Panc1 (cell line): ENCODE measurements around the gene TMEM129. TPM values are rescaled to one million over a fixed set of nuclear protein-coding genes. Genes with fewer than 3 reads are reported as not detected.

Experiments used
- ATAC-seq: fragments of 200-7000 bp; cut with Tn5 transposase; 2 replicates; pipeline ENCODE4 v1.9.1; 2020; ENCODE audit warnings: mild to moderate bottlenecking, moderate library complexity
- BruUV-seq: library from RNA; stranded (reverse); fragments of 400-500 nt; replicated peaks from 2 replicates; lab custom pipeline; 2021; lab: Mats Ljungman, UMichigan
- CTCF ChIA-PET: fragments of 300-600 bp; sonication (Branson Sonifier 250); formaldehyde crosslinking; loops from one replicate; lab custom pipeline; 2022; ENCODE audit warnings: antibody characterized with exemption; lab: Charles Lee
- POLR2A ChIA-PET: fragments of 300-600 bp; sonication (Branson Sonifier 250); formaldehyde crosslinking; loops from one replicate; lab custom pipeline; 2022; ENCODE audit warnings: antibody characterized with exemption; lab: Charles Lee
- DNase-seq: peaks from one replicate; pipeline ENCODE4 v3.0.0-alpha.2; 2010; ENCODE audit warnings: low read depth, low spot score
- H3K27ac ChIP-seq: 2 replicates; pipeline ENCODE4 v1.5.1; 2011; ENCODE audit warnings: mild to moderate bottlenecking, low read length, inconsistent platforms
- H3K27me3 ChIP-seq: fragments of 200-500 bp; sonication (Bioruptor generic); 2 replicates; pipeline ENCODE4 v1.6.0; 2014; ENCODE audit warnings: low read length, inconsistent platforms; ENCODE audit not compliant: control insufficient read depth, insufficient read depth
- H3K36me3 ChIP-seq: fragments of 200-500 bp; sonication (Bioruptor generic); 2 replicates; pipeline ENCODE4 v1.5.1; 2014; ENCODE audit warnings: inconsistent platforms, mild to moderate bottlenecking, low read length, moderate library complexity; ENCODE audit not compliant: control insufficient read depth, insufficient read depth
- H3K4me1 ChIP-seq: 2 replicates; pipeline ENCODE4 v1.5.1; 2011; ENCODE audit warnings: inconsistent platforms, mild to moderate bottlenecking, low read length, moderate library complexity; ENCODE audit not compliant: control insufficient read depth, insufficient read depth
- H3K4me3 ChIP-seq, 2 experiments: 2 replicates each; pipeline ENCODE4 v1.5.1; 2011 to 2012; ENCODE audit warnings: low read depth in 2 of 2, low read length in 2 of 2, mild to moderate bottlenecking in 2 of 2, inconsistent platforms in 1 of 2, moderate library complexity in 1 of 2
- H3K9me3 ChIP-seq: fragments of 200-500 bp; sonication (Bioruptor generic); 2 replicates; pipeline ENCODE4 v1.5.1; 2014; ENCODE audit warnings: low read depth, mild to moderate bottlenecking, inconsistent platforms, low read length, moderate library complexity; ENCODE audit not compliant: control insufficient read depth, insufficient read depth
- POLR2AphosphoS5 ChIP-seq: IDR thresholded peaks from 2 replicates; pipeline ENCODE4 v1.6.1; 2012; ENCODE audit warnings: mild to moderate bottlenecking, low read depth, low read length, moderate library complexity
- SIN3A ChIP-seq: IDR thresholded peaks from 2 replicates; pipeline ENCODE4 v1.6.1; 2012; ENCODE audit warnings: low read depth, mild to moderate bottlenecking, low read length, moderate library complexity, borderline replicate concordance; ENCODE audit not compliant: insufficient read depth
- TCF7L2 ChIP-seq: IDR thresholded peaks from 2 replicates; pipeline ENCODE4 v1.6.1; 2011; ENCODE audit warnings: mild to moderate bottlenecking, low read depth, low read length, inconsistent platforms
- in situ Hi-C: cut with HindIII; loops from 2 replicates; pipeline ENCODE4 v1.10.0; 2016; ENCODE audit warnings: low sequenced_read_pairs, low pct_unique_long_range_greater_than_20kb
- intact Hi-C: fragments of 100-400 bp; cut with micrococcal nuclease; formaldehyde crosslinking; loops from one replicate; pipeline ENCODE4 v1.10.0; 2022; ENCODE audit not compliant: unreplicated experiment
- total RNA-seq: library from RNA; stranded (reverse); gene quantifications from one replicate; pipeline ENCODE4 v1.2.1, GENCODE V29; 2021; ENCODE audit not compliant: unreplicated experiment
- TF ChIP-seq, protein P1 (sequence below), 2 experiments: IDR thresholded peaks; 2 replicates each; pipeline ENCODE4 v1.6.1; 2011 to 2012; ENCODE audit warnings: low read depth in 2 of 2, control low read depth in 1 of 2, low read length in 1 of 2, mild to moderate bottlenecking in 1 of 2, moderate library complexity in 1 of 2; ENCODE audit not compliant: insufficient read depth in 1 of 2
- TF ChIP-seq, protein P2 (sequence below): fragments of 450-650 bp; IDR thresholded peaks from 2 replicates; pipeline ENCODE4 v1.5.1; 2017; ENCODE audit warnings: mild to moderate bottlenecking

Gene TMEM129
- total RNA-seq, 1 experiment from 2014 or later: 32.6 TPM

DNA sequence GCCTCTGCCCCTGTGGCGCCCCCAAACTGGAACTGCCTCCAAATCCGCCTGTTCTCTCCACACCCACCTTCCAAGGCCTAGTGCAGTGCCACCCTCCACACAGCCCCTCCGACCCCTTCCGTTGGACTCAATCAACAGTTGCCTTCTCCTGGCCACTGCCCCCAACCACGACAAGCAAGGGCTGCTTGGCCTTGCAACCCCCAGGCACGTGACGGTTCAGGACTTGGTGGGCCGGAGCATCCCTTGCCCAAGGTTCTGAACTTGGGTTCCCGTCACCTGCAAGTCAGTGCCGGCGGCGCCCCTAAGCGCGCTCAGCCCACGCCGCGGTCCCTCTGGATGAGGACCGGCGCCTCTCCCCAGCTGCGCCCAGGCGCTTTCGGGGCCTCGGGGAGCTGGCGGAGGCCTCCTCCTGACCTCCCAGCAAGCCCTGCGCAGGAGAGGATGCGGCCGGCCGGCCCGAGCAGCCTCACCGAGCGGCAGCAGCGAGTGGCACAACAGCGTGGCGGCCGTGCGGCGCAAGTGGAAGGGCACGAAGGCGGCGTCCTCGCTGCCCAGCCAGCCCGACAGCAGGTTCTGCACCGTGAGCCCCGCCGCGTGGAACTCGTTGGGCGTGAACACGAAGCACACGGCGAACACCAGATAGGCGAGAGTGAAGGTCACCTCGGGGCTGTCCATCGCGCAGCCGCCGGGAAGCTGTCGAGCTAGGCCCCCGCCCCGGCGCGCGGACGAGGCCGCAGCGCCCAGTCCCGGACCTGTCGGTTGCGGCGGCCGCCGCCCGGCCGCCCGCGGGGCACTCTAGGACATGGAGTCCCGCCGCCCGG, 750 bp downstream of the TMEM129 start:
- no peaks in the 10 kb centered on the region for H3K9me3 ChIP-seq
- no peaks in the 10 kb centered on the region for H3K27me3 ChIP-seq
- POLR2A ChIA-PET: no interaction called here
- CTCF ChIA-PET: no interaction called here
- TF ChIP-seq, protein P1, sequence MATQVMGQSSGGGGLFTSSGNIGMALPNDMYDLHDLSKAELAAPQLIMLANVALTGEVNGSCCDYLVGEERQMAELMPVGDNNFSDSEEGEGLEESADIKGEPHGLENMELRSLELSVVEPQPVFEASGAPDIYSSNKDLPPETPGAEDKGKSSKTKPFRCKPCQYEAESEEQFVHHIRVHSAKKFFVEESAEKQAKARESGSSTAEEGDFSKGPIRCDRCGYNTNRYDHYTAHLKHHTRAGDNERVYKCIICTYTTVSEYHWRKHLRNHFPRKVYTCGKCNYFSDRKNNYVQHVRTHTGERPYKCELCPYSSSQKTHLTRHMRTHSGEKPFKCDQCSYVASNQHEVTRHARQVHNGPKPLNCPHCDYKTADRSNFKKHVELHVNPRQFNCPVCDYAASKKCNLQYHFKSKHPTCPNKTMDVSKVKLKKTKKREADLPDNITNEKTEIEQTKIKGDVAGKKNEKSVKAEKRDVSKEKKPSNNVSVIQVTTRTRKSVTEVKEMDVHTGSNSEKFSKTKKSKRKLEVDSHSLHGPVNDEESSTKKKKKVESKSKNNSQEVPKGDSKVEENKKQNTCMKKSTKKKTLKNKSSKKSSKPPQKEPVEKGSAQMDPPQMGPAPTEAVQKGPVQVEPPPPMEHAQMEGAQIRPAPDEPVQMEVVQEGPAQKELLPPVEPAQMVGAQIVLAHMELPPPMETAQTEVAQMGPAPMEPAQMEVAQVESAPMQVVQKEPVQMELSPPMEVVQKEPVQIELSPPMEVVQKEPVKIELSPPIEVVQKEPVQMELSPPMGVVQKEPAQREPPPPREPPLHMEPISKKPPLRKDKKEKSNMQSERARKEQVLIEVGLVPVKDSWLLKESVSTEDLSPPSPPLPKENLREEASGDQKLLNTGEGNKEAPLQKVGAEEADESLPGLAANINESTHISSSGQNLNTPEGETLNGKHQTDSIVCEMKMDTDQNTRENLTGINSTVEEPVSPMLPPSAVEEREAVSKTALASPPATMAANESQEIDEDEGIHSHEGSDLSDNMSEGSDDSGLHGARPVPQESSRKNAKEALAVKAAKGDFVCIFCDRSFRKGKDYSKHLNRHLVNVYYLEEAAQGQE (IDR thresholded peaks at IDR 0.05; ENCODE audit: insufficient read depth in 1 of 2, low read depth in 2 of 2, low read length in 1 of 2): no peak
- 0 out of 2 replicates have a peak, but pooled peaks have one; percentile 5 for TF ChIP-seq SIN3A
- in situ Hi-C loops: no loop called here
- DNase-seq (no peak), ATAC-seq (peak; percentile 21)
- BruUV-seq: no TSS peak
- H3K4me3 ChIP-seq: peak overlapping the region; percentile 64 to 69
- intact Hi-C loops: no loop called here
- H3K4me1 ChIP-seq: peaks cover 36% of the 10 kb centered on the region
- H3K27ac ChIP-seq: peak overlapping the region; percentile 76
- peaks cover 7% of the 10 kb centered on the region for H3K36me3 ChIP-seq

DNA sequence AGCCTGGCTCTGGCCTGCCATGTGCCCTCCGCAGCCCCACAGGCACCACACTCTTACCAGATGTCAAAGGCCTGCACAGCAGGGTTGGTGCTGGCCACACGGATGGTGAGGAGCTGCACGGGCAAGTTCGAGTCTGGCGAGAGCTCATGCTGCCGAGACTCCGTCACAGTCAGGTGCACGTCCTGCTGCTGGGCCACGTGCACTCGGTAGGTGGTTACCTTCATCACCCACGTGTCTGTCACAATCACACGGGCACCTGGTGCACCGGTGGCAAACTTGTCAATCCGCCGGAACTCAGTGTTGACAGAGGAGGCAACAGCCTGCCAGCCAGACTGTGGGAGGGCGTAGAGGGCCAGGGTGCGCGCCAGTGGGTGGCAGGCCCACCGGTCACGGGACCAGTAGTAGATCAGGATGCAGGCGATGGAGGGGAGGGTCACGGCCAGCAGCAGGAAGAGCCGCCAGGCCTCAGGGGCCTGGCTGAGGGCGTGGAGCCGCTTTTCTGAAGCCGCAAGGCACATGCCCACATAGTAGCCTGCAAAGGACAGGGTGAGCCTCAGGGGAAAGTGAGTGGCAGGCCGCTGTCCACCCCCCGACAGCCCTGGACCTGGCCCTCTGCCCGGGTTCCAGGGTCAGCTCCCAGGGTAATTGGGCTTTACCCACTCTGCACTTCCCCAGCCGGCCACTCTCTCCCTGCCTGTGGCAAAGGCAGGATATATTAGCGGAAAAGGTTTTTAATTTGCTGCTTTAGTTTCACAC, 2.9 kb downstream of the TMEM129 start:
- intact Hi-C loops (no loop called here), in situ Hi-C loops (no loop called here)
- no peak for ATAC-seq
- POLR2A ChIA-PET: no interaction called here
- Histone ChIP-seq H3K4me3 (no peak overlapping the region), H3K9me3 (no peaks in the 10 kb centered on the region), H3K36me3 (peaks cover 7% of the 10 kb centered on the region), H3K27ac (peak overlapping the region; percentile 65), H3K27me3 (no peaks in the 10 kb centered on the region), H3K4me1 (peaks cover 41% of the 10 kb centered on the region)
- no peak for TF ChIP-seq POLR2AphosphoS5
- no peak for TF ChIP-seq TCF7L2
- TF ChIP-seq, protein P2, sequence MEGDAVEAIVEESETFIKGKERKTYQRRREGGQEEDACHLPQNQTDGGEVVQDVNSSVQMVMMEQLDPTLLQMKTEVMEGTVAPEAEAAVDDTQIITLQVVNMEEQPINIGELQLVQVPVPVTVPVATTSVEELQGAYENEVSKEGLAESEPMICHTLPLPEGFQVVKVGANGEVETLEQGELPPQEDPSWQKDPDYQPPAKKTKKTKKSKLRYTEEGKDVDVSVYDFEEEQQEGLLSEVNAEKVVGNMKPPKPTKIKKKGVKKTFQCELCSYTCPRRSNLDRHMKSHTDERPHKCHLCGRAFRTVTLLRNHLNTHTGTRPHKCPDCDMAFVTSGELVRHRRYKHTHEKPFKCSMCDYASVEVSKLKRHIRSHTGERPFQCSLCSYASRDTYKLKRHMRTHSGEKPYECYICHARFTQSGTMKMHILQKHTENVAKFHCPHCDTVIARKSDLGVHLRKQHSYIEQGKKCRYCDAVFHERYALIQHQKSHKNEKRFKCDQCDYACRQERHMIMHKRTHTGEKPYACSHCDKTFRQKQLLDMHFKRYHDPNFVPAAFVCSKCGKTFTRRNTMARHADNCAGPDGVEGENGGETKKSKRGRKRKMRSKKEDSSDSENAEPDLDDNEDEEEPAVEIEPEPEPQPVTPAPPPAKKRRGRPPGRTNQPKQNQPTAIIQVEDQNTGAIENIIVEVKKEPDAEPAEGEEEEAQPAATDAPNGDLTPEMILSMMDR: no peak
- TF ChIP-seq, protein P1 (IDR thresholded peaks at IDR 0.05; ENCODE audit: insufficient read depth in 1 of 2, low read depth in 2 of 2, low read length in 1 of 2): no peak
- no peak for TF ChIP-seq SIN3A
- CTCF ChIA-PET: no interaction called here
- DNase-seq: no peak
- BruUV-seq: TSS peak; percentile 72
